ENCODE data around the gene NALF2.

- TF ChIP-seq CTCF (conservative IDR thresholded peaks at IDR 0.05; ENCODE audit: low read depth, low read length) = no peak
- TF ChIP-seq EZH2phosphoT487 (IDR thresholded peaks at IDR 0.05; ENCODE audit: borderline replicate concordance, low read length) = no peak
- TF ChIP-seq EZH2 (IDR thresholded peaks at IDR 0.05; ENCODE audit: low read length, unreplicated experiment) = no peak
Observed at GRCh38 chrX:69503782-69504625, at the start of gene NALF2.

All from PC-3 (cell line).